ENCODE measurements around the gene PNPLA2. TPM values are rescaled to one million over a fixed set of nuclear protein-coding genes. Genes with fewer than 3 reads are reported as not detected.

The PNPLA2 gene
- total and polyA plus RNA-seq, 10 of the 15 experiments (the other 5 are each of a cell fraction or from before 2014, with no cell fraction given), result 0.19 to 34.0 (median 8.1) TPM

DNA sequence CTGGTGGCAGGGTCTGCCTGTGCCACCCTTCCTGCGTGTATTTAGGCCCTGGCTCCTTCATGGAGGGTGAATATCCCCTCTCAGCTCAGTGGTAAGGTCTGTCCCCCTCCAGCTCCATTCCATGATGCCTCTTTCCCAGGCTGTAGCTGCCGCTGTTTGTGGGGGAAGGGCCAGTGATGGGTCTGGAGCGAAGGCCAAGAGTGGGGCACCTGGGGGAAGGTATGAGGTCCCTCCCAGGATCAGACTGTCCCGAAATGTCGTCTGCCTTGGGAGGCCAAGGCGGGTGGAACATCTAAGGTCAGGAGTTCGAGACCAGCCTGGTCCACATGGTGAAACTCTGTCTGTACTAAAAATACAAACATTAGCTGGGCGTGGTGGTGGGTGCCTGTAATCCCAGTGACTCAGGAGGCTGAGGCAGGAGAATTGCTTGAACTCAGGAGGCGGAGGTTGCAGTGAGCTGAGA, 15.2 kb downstream of the PNPLA2 start:
- Histone ChIP-seq H3K4me1 (ENCODE audit: control insufficient read depth, insufficient read depth, low read length) (peaks cover 27% of the 10 kb centered on the region), H3K36me3 (ENCODE audit: control insufficient read depth in 2 of 2, insufficient read depth in 2 of 2, low read length in 1 of 2) (peaks cover 0 to 13% of the 10 kb centered on the region in 2 experiments; a peak in 2 of 4 replicates), H4K20me1 (ENCODE audit: control insufficient read depth, insufficient read depth) (no peaks in the 10 kb centered on the region), H3K9ac (ENCODE audit: control insufficient read depth, insufficient read depth, low read length) (no peak overlapping the region), H3K4me3 (no peak overlapping the region), H3K27ac (ENCODE audit: control insufficient read depth, insufficient read depth) (no peak overlapping the region), H3K9me3 (replicated peaks; ENCODE audit: control insufficient read depth, insufficient read depth, low read length) (no peaks in the 10 kb centered on the region), H3K27me3 (replicated peaks in 1 of 2; ENCODE audit: control insufficient read depth in 2 of 2, insufficient read depth in 2 of 2, low read length in 1 of 2) (no peaks in the 10 kb centered on the region; a peak in 3 of 4 replicates), H3K4me2 (ENCODE audit: control insufficient read depth, insufficient read depth) (peak overlapping the region; percentile 89), H3K79me2 (ENCODE audit: control insufficient read depth, insufficient read depth, low read length) (no peaks in the 10 kb centered on the region), H2AFZ (ENCODE audit: control insufficient read depth, low read depth, low read length) (no peak overlapping the region)
- in situ Hi-C loops (cut with MboI), result no loop called here
- ChIA-PET SMC1A (ENCODE audit: uncharacterized antibody, unreplicated experiment) (no interaction called here), RAD21 (ENCODE audit: unreplicated experiment) (interaction anchor here (1.0 kb wide), 1 partner anchor 9 kb away, joined by 3 read pairs; the partner anchor contains the start of gene TSPAN4), CTCF (interaction anchor here (0.6 kb wide), 1 partner anchor 315 kb away, joined by 4 read pairs; no protein-coding TSS in a partner anchor), POLR2A (interaction anchor here (0.6 to 1.4 kb wide), 3 partner anchors 9 to 11 kb away, joined by 4 read pairs; partner anchors contain the start of genes POLR2L and TSPAN4)
- BruUV-seq (replicated peaks), result no TSS peak
- DNase-seq (ENCODE audit: low read depth, low spot score) (no peak), ATAC-seq (no peak), FAIRE-seq (no peak)
- WGBS (ENCODE audit: insufficient coverage, insufficient replicate concordance, low lambda C conversion rate, missing lambda C conversion rate), result 72% methylated on average over 9 of the region's 9 CpGs
- intact Hi-C loops (cut with micrococcal nuclease; ENCODE audit: unreplicated experiment), result no loop called here
- TF ChIP-seq, protein P1, sequence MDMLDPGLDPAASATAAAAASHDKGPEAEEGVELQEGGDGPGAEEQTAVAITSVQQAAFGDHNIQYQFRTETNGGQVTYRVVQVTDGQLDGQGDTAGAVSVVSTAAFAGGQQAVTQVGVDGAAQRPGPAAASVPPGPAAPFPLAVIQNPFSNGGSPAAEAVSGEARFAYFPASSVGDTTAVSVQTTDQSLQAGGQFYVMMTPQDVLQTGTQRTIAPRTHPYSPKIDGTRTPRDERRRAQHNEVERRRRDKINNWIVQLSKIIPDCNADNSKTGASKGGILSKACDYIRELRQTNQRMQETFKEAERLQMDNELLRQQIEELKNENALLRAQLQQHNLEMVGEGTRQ (IDR thresholded peaks at IDR 0.05; ENCODE audit: borderline replicate concordance, low read depth, low read length), result no peak
- no peak for TF ChIP-seq NRF1 (conservative IDR thresholded peaks at IDR 0.05; ENCODE audit: low read depth, low read length)
- TF ChIP-seq ZNF274 (IDR thresholded peaks at IDR 0.05; ENCODE audit: insufficient read depth, insufficient read length), result no peak
- TF ChIP-seq, protein P2, sequence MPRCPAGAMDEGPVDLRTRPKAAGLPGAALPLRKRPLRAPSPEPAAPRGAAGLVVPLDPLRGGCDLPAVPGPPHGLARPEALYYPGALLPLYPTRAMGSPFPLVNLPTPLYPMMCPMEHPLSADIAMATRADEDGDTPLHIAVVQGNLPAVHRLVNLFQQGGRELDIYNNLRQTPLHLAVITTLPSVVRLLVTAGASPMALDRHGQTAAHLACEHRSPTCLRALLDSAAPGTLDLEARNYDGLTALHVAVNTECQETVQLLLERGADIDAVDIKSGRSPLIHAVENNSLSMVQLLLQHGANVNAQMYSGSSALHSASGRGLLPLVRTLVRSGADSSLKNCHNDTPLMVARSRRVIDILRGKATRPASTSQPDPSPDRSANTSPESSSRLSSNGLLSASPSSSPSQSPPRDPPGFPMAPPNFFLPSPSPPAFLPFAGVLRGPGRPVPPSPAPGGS (IDR thresholded peaks at IDR 0.05; ENCODE audit: borderline replicate concordance, insufficient read depth, low read depth, low read length, poor library complexity, severe bottlenecking), result no peak
- TF ChIP-seq, protein P3, sequence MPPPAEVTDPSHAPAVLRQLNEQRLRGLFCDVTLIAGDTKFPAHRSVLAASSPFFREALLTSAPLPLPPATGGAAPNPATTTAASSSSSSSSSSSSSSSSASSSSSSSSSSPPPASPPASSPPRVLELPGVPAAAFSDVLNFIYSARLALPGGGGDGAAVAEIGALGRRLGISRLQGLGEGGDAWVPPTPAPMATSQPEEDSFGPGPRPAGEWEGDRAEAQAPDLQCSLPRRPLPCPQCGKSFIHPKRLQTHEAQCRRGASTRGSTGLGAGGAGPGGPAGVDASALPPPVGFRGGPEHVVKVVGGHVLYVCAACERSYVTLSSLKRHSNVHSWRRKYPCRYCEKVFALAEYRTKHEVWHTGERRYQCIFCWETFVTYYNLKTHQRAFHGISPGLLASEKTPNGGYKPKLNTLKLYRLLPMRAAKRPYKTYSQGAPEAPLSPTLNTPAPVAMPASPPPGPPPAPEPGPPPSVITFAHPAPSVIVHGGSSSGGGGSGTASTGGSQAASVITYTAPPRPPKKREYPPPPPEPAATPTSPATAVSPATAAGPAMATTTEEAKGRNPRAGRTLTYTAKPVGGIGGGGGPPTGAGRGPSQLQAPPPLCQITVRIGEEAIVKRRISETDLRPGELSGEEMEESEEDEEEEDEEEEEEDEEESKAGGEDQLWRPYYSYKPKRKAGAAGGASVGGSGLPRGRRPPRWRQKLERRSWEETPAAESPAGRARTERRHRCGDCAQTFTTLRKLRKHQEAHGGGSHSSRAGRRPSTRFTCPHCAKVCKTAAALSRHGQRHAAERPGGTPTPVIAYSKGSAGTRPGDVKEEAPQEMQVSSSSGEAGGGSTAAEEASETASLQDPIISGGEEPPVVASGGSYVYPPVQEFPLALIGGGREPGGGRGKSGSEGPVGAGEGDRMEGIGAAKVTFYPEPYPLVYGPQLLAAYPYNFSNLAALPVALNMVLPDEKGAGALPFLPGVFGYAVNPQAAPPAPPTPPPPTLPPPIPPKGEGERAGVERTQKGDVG (CRISPR knock-in tag; IDR thresholded peaks at IDR 0.05), result no peak
- no peak for TF ChIP-seq JUNB (IDR thresholded peaks at IDR 0.05)
- no peak for TF ChIP-seq PML (IDR thresholded peaks at IDR 0.05; ENCODE audit: low read length)

All from GM12878 (cell line).